TTC549 (cell line): ENCODE results near the gene PGC.
"Not testable (repeated sequence)": the region's sequence is repeated elsewhere in the genome, so short reads cannot be mapped to it uniquely, and the experiment has no call there.

ENCODE experiments used
- FAIRE-seq: peaks from 2 replicates; lab custom pipeline; 2012; peaks lifted over from hg19 to GRCh38; lab: Jason Lieb, UNC

PGC gene

DNA sequence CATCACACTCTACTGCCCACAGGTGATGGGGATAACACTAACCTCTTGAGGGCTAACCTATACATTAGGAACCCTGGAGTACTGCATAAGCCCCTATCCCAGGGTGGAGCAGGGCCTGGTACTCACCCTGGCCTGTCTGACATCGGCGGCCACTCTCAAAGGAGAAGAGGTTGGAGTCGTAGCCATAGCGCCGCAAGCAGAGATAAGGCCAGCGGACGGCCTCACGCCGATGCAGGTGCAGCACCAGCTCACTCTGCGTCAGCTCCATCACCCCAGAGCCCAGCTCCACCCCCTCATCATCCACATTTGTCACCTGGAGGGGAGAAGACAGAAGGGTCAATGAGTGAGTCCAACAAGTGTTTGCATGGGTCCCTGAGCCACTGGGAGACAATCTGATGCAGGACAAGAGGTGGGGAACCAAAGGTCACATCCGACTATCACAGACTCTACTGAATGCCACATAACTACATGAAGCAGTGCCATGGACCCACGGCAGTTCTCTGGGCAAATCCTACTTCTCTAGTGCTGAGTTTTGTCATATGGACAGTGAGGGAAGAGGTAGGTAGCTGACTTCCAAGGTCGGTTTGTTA lies 28.2 kb upstream of the PGC start:
- FAIRE-seq = no peak

DNA sequence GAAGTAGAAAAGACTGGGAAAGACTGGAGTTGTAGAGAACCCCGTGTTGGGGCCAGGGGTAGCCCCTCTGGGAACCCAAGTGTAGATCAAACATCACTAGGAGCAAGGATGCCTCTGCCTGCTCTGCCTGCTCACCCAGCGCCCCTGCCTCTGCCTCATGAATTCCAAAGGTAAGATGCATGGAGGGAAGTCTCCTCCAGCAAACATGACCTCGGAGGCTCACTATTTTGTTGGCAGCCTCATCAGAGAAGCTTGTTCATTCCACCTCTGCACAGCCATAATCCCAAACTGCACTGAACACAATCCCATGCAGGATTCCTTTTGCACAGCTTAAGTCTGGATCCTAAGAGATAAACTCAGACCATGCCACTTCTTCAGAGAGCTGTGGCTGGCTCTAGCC lies 27.6 kb upstream of the PGC start:
- FAIRE-seq = no peak

DNA sequence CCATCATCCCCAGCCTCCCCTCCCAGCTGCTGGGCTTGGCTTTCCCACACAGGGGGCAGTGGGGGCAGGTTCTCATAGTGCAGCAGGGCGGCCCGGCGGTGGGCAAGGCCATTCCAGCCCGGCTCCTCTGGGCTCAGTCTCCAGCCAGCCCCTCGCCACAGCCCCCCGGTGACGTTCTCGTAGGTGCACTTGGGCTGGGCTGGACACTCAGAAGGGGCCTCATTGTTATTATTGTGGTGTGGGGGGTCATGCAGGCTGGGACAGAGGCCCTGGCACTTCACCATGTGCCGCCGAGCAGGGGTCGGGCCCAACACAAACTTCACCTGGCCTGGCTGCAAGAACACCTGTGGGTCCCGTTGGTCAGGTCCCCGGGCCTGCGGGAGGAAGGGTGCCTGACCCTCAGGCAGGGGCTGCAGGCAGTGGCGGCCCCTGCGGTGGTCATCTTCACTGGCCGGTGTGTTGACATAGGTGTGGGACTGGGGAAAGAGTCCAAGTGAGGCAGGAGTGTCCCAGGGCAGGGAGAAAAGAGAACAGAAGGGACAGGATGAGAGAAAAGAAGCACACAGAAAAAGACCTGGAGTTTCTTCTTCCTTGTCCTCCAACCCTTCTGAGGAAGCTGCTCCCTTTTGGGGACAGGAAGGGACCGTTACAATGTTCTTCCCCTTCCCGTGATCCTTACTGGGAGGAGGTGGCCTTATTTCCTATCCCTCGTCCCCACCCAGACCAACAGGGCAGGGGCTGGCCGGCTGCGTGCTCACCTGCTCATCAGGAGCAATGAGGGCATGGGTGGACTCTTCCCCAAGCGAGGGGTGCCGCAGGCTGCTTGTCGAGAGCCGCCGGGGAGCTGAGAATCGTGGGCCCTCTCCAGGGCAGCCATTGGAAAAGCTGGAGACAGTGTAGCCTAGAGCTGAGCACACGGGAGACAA lies 24.1 kb upstream of the PGC start:
- no peak for FAIRE-seq

DNA sequence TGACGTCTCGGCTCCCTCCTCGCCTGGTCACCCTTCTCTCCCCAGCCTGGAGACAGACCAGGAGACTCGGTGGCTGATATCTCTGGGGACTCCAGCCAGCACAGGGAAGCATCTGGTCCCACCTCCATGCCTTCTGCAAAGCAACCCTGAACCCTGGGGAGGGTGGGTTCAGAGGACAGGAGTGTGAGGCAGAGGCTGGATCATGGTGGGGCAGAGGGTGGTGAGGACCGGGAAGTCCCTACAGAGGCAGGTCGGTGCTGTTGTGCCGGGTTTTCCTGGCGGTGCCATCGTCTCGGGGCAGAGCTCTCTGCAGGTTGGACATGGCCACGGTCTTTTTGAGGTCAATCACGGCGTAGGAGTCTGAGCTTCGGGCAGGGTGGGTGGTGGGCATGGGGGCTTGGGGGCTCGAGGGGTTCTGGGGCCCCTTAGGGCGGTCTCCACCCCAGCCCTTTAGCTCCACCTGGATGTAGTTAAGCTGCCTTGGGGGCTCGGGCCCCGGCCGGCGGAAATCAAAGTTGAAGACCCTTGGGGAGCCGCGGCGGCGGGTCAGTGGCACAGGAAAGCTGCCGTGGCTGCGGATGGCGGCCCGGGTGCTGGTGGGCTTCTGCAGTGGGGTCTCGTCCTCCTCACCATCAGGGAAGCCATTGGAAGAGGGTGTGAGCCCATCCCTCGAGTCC lies 23.3 kb upstream of the PGC start:
- FAIRE-seq = no peak

DNA sequence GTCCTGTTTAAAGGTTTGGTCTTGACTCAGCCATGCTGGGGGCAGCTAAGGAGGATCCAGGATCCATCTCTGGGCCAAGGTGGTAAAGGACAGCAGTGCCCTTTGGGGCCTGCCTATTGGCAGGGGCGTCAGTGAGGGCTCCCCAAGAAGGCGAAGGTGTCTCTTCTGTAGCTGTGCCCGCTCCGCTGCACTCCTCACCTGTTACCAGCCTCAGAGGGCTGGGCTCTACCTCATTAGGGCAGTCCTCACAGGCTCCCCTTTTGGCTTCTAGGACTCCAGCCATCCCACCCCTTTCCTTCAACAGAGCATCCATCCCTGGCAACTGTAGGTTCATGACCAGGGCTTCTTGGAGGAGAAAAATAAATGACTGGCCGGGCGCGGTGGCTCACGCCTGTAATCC lies 22.2 kb upstream of the PGC start:
- no peak for FAIRE-seq

DNA sequence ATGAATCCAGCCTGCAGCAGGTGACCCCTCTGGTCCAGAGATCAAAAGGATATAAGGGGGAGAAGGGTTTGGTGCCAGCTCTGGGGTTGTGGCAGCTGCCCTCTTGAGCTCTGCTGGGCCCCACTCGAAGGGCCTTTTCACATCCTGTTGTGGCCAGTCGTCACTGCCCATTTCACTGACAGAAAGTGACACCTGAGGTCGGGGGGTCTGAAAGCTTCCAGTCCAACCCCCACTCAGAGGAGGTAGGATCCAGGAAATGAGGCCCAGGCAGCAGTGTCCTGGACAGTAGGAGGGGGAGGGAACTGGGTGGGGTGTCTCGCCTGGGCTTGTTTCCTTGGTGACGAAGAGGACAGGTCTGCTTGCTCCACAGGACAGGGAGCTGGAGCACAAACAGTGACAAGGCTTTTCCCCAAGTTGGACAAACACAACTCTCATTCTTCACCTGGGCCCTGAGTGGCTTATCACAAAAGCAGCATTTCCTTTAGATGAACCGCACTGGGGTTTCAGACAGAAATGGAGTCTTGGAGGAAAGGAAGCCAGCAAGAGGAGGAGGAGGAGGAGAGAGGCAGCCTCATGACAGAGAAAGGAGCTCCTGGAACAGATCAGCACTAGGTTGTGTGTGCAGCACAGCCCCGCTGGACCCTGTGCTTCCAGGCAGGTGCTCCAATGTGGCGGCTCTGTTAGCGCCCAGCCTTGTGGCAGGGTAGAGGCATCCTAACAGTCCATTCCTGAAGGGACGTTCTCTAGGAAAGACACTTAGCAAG lies 21.5 kb upstream of the PGC start:
- FAIRE-seq = no peak

DNA sequence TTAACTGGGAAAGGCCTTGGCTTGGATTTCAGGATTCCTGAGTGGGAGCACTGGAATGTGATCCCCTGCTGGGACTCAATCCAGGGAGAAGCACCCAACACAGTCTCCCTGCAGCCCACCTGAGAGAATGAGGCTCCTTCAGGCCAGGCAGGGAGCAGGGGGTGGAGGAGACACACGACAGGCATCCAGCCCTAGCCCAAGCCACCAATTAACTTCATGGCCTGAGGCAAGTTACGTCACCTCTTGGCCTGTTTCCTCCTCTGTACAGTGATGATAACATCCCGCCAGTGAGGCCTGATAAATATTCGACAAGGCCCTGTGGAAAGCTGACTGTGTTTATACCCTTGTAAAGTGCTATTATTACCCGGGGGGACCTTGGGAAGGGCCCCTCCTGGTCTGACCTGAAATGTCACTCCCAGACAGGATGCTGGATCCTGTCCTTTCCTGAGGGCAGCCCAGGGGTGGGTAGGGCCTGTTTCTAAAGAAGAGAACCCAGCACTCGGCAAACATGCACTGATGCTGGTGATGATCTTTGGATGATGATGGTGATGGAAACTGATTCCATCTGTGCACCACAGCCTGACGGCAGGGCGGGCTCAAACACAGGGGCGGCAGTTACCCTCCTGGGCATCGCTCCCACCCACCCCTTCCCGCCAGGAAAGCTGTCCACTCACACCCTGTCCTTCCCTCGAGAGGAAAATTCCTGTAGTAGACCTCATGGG lies 20.1 kb upstream of the PGC start:
- FAIRE-seq = no peak

DNA sequence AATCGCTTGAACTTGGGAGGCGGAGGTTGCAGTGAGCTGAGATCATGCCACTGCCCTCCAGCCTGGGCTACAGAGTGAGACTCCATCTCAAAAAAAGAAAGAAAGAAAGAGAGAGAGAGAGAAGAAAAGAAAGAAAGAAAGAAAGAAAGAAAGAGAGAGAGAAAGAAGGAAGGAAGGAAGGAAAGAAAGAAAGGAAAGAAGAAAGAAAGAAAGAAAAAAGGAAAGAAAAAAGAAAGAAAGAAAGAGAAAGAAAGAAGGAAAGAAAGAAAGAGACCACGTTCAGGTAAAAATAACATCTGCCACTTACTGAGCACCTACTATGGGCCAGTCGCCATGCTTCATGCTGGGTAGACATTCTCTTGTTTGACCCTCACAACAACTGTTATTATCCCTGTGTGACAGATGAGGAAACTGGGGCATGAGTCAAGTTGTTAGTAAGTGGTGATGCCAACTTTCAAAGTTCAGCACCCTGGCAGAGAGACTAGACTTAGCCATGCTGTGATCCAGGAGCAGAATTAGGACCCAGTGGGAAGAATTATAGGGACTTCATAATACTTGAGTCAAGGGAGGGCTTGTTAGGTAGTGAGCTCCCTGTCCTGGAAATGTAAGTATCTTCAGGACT lies 19.0 kb upstream of the PGC start:
- FAIRE-seq = not testable (repeated sequence)

DNA sequence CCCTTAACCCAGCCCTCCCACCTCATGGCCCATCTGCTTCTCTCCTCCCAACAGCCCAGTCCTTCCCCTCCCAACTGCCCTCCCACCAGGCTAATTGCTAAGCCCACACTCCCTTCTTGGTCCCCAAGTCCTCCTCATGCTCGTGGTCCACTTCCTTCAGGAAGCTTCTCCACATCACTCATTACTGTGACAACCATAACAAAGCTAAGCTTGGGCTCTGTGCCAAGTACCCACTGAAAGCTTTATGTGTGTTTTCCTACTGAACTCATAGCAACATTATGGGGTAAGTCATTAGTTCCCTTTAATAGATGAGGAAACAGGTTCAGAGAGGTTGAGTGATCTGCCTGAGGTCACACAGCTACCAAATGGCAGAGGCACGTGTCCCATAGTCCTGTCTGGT lies 16.3 kb upstream of the PGC start:
- FAIRE-seq = no peak

DNA sequence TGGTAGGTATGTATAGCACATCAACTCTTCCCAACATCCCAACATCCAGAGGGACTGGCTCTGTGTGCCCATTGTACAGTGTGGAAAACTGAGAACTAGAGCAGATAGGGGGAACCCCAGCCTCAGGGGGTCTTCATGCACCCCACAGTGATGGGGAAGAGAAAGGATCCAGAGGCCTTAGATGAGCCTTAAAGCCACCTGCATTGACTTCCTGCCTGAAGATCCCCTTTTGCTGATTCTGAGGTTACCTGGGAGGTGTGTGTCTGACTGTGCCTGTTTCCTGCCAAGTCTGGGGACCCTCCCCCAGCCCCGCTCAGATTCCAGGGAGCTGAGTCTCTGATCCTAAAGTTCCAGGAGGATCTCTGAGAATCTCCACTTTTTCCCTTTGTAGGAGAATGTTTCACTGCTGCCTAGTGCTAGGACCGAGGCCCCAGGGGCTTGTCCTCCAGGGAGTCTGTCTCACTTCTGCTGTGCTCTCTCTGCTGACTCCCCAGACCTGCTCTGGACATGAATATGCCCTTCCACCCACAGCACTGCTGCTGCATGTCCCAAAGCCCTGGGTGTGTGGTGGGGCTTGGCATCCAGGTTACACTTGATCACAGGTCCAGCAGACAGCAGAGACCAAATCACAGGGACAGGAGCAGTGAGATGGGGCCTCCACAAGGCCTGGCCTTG lies 12.8 kb upstream of the PGC start:
- no peak for FAIRE-seq

DNA sequence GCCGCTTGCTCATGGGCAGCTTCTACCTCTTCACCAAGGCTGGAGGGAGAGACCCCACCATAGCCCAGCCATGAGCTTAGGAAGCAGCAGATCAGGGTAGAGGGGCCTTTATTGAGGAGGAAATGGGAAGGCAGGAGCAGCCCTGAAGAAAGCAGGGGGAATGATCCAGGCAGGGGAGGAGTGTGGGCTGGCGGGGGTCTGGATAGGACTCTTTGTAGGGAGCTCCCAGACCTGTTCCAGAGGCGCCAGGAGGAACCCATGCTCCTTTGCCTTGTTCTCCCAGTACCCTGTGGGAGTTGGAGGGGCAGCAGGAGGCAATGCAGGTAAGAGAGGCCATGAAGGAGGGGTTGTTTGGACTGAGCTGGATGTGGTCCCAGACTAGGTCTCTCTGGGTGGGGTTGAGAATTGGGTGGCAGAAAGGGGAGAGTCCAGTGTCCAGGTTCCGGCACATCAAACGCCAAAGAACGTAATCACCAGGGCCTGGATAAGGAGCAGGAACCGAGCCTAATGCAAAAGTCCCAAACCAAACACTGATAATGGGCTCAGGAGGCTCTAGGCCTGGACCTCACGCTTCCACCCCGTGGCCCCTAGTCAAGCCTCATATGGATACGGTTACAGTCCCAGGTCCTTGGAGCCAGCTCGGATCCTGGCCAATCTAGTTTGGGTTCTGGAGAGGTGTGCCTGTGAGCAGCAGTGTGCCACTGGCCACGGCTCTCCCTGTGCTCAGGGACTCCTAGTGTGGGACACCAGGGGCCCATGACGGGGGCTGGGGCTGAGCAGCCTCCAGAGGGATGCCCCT lies 12.1 kb upstream of the PGC start:
- no peak for FAIRE-seq

DNA sequence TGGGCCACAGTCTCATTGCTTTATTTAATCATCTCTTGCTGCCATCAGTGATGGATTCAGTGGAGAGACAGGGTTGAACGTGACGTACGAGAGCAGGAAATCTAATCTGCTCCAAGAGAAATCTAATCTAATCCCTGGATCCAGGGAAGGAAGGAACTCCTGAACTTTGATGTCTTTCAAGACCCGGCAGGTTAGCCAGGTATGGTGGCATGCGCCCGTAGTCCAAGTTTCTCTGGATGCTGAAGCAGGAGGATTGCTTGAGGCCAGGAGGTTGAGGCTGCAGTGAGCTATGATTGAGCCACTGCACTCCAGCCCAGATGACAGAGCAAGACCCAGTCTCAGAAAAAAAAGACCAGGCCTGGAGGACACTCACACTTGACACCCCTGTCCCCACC lies 11.4 kb upstream of the PGC start:
- no peak for FAIRE-seq

DNA sequence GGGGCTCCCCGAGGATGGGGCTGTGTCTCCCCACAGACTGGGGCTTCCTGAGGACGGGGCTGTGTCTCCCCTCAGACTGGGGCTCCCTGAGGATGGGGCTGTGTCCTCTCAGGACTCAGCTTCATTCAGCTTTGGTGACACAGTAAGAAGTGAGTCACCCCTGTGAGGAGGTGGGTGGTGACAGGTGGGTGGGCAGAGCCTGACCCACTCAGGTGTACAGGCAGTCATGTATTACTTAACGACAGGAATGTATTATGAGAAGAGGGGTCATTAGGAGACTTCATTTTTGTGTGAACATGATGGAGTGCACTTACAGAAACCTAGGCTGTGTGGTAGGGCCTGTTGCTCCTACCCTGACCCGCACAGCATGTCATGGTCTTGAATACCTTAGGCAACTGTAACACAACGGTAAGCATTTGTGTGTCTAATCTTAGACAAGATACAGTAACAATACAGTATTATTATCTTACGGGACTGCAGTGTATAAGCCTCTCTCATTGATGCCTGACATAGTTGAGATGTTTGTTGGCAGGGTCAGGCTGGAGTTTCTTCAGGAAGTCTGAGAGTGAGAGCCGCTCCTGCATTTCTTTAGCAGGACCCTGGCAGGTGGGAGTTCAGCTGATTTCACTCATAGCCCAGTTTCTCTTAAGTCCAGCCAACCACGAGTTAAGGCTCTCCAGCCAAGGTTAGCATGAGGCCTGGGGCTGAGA lies 10.9 kb upstream of the PGC start:
- FAIRE-seq = no peak

DNA sequence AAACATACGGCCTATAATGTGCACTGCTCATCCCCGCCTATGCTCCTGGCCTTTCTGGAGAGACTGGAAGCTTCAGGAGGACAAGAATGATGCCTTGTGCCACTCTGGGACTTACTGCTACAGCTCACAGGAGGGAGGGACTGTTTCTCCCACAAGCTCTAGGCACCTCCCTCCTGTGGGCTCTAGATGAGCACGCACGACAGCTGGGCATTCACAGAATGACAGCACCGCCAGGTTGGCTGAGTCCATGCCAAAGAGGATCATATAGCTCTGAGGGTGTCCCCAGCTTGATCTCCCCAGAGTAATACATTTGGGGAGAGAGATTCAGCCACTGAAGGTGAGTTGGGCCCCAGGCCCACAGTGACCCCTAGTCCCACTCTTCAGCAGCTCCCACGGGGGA lies 10.1 kb upstream of the PGC start:
- no peak for FAIRE-seq

DNA sequence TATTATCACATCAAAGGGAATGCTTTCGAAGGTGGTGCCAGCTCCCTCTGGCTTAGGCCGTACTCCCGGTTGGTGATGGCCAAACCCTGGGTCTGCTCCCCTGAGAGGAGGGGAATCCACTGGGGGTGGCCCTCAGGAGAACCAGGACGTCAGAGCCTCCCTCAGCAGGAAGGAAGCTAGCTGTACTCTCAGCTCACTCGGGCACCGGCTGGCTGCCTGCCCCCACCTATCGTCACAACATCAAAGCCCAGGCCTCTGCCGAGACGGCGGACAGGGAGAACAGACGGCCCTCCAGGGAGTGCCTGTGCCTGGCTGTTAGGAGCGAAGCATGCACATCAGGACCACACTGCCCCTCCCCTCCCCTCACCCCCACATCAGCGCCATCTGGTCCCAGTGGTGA lies 9.2 kb upstream of the PGC start:
- FAIRE-seq = no peak

DNA sequence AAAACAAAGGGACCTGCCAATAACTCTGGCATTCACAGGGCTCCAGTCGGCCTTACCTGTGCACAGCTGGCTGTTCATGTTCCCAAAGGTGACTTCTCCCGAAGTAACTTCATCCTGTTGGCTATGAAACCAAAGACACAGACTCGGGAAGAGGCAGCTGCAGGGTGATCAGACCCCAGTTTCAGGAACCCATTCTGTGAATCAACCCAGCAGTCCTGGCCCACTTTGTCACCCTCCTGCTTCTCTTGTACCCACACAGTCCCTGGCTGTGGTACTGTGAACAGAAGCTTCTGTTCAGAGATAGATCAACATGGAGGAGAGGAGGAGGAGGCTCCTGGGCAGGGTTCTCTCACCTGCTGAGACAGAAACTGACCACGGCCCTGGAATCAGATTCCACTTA lies 8.7 kb upstream of the PGC start:
- FAIRE-seq = no peak

DNA sequence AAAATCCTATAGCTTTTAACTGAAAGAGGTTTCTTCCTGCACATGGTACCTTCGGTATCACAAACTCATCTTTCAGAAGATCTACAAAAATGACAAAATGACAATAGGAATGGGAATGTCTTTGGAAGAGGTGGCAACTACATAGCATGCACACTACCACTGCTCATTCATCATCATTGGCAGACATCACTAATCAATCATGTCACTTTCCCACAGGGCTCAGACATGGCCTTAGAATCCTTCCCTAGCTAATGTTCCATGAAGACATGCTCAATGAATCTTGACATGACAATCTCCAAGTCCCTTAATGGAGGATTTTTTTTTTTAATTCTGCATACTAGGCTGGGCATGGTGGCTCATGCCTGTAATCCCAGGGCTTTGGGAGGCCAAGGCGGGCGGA lies 3.2 kb upstream of the PGC start:
- FAIRE-seq = no peak

DNA sequence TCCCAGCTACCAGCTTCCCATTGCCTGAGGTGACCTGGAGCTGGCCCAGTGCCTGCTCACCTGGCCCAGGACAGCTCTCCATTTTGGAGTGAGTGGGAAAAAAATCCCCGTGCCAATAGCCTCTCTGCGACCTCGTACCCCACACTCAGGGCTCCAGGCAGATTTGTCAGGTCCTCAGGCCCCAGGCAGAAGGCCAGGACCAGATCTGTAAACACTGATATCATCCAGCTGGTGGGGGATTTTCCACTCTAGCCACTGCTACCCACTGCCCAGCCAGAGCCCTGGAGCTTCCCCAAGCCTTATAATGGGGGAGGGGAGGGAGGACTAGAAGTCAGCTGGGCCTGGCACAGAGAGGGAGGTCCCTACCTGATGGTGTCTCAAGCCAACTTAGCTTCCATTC lies 1.3 kb upstream of the PGC start:
- FAIRE-seq = no peak

DNA sequence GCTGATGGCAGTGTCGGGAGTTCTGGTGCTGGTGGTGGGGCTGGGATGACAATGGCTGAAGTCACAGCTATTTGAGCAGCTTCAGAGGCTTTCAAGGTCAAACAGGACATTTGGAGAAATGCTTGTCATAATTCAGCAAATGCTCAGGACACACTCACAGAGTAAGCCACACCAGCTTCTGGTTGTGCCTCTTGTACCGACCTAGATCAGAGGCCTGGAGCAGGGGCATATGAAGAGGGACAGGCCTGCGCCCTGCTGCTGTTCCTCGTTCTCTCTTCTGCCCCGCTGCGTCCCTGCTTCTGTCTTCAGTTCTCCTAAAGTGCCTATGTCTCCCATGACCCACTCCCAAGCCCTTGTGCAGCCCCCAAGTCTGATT lies 893 bp upstream of the PGC start:
- no peak for FAIRE-seq

DNA sequence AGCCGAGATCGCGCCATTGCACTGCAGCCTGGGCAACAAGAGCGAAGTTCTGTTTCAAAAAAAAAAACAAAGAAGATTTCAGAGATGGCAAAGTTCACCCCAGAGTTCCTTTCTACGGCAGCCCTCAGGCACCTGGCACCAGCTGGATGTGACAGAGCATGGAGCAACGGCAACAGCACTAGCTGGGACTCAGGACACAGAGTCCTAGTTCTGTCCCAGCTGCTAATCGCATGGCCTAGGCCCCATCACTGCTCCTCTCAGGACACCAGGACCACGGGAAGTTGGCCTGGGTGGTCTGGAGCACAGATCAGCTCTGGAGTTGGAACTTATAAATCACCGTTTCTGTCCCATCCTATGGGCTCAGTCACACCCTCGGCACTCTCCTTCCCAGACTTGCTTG lies 1.1 kb downstream of the PGC start:
- no peak for FAIRE-seq
